ENCODE data around the gene SVIL. TPM values are rescaled to one million over a fixed set of nuclear protein-coding genes. Genes with fewer than 3 reads are reported as not detected.
A peak's percentile ranks its signal among the peaks of the same experiment; 100 is the strongest.
"Not testable (repeated sequence)": the region's sequence is repeated elsewhere in the genome, so short reads cannot be mapped to it uniquely, and the experiment has no call there.

The SVIL gene
- polyA plus RNA-seq, 1 donor (not counting 4 experiments of a cell fraction or from before 2014, with no cell fraction given): 16.2 TPM

GRCh38 chr10:29440981-29441380 is 193.8 kb downstream of the SVIL start:
- no peak overlapping the region for H3K9ac ChIP-seq (ENCODE audit: control insufficient read depth, extremely low read depth, insufficient read depth, low read length)
- no peak overlapping the region for H2AFZ ChIP-seq (ENCODE audit: control insufficient read depth, low read length)
- H3K79me2 ChIP-seq (ENCODE audit: control insufficient read depth, insufficient read depth, low read length): peaks cover 17% of the 10 kb centered on the region
- dilution Hi-C loops (cut with MboI; ENCODE audit: extremely low pct_ligation_motif_present, low sequenced_read_pairs): no loop called here
- TF ChIP-seq EZH2 (IDR thresholded peaks at IDR 0.05; ENCODE audit: low read length) (no peak), CTCF (optimal IDR thresholded peaks at IDR 0.05 in 1 of 3, IDR thresholded peaks at IDR 0.05 in 1 of 3, conservative IDR thresholded peaks at IDR 0.05 in 1 of 3; ENCODE audit: extremely low read depth in 1 of 3, insufficient read depth in 2 of 3, low read length in 3 of 3) (no peak)
- peaks cover 3% of the 10 kb centered on the region for H3K4me1 ChIP-seq (ENCODE audit: control insufficient read depth, extremely low read depth, insufficient read depth, low read length)
- no peak overlapping the region for H3K4me2 ChIP-seq (ENCODE audit: control insufficient read depth, extremely low read depth, insufficient read depth, low read depth, low read length)
- H3K9me1 ChIP-seq (ENCODE audit: control insufficient read depth, extremely low read depth, insufficient read depth, low read length): no peaks in the 10 kb centered on the region
- H3K27me3 ChIP-seq (ENCODE audit: control insufficient read depth, extremely low read depth, insufficient read depth, low read length): no peaks in the 10 kb centered on the region
- DNase-seq (ENCODE audit: low read depth, low spot score): no peak
- no peaks in the 10 kb centered on the region for H4K20me1 ChIP-seq (ENCODE audit: control insufficient read depth, extremely low read depth, insufficient read depth, low read length)
- H3K9me3 ChIP-seq (ENCODE audit: control insufficient read depth, low read depth, low read length): peaks cover 10% of the 10 kb centered on the region
- H3K4me3 ChIP-seq (ENCODE audit: control insufficient read depth in 2 of 3, extremely low read depth in 1 of 3, insufficient read depth in 2 of 3, low read depth in 1 of 3, low read length in 3 of 3): no peak overlapping the region
- H3K27ac ChIP-seq (ENCODE audit: control insufficient read depth, insufficient read depth, low read length): no peak overlapping the region
- no peak for FAIRE-seq
- H3K36me3 ChIP-seq (ENCODE audit: control insufficient read depth in 2 of 2, extremely low read depth in 1 of 2, insufficient read depth in 2 of 2, low read length in 2 of 2): no peaks in the 10 kb centered on the region

- H3K27me3 ChIP-seq (ENCODE audit: control insufficient read depth, extremely low read depth, insufficient read depth, low read length); H4K20me1 ChIP-seq (ENCODE audit: control insufficient read depth, extremely low read depth, insufficient read depth, low read length); H3K4me3 ChIP-seq (ENCODE audit: control insufficient read depth in 2 of 3, extremely low read depth in 1 of 3, insufficient read depth in 2 of 3, low read depth in 1 of 3, low read length in 3 of 3); H3K4me2 ChIP-seq (ENCODE audit: control insufficient read depth, extremely low read depth, insufficient read depth, low read depth, low read length); FAIRE-seq; H3K4me1 ChIP-seq (ENCODE audit: control insufficient read depth, extremely low read depth, insufficient read depth, low read length); dilution Hi-C loops (cut with MboI; ENCODE audit: extremely low pct_ligation_motif_present, low sequenced_read_pairs); H3K9ac ChIP-seq (ENCODE audit: control insufficient read depth, extremely low read depth, insufficient read depth, low read length); H3K9me1 ChIP-seq (ENCODE audit: control insufficient read depth, extremely low read depth, insufficient read depth, low read length); H3K9me3 ChIP-seq (ENCODE audit: control insufficient read depth, low read depth, low read length); H3K36me3 ChIP-seq (ENCODE audit: control insufficient read depth in 2 of 2, extremely low read depth in 1 of 2, insufficient read depth in 2 of 2, low read length in 2 of 2); H2AFZ ChIP-seq (ENCODE audit: control insufficient read depth, low read length): not testable (repeated sequence)
- Histone ChIP-seq H3K79me2 (ENCODE audit: control insufficient read depth, insufficient read depth, low read length) (peaks cover 27% of the 10 kb centered on the region), H3K27ac (ENCODE audit: control insufficient read depth, insufficient read depth, low read length) (peak overlapping the region; percentile 49)
- DNase-seq (ENCODE audit: low read depth, low spot score): peak; percentile 42
These were observed 195.8 kb downstream of the SVIL start for GRCh38 chr10:29439005-29439404.

- no peak overlapping the region for H3K4me2 ChIP-seq (ENCODE audit: control insufficient read depth, extremely low read depth, insufficient read depth, low read depth, low read length)
- H3K9me1 ChIP-seq (ENCODE audit: control insufficient read depth, extremely low read depth, insufficient read depth, low read length): no peaks in the 10 kb centered on the region
- H2AFZ ChIP-seq (ENCODE audit: control insufficient read depth, low read length): no peak overlapping the region
- H3K27ac ChIP-seq (ENCODE audit: control insufficient read depth, insufficient read depth, low read length): peak overlapping the region; percentile 56
- dilution Hi-C loops (cut with MboI; ENCODE audit: extremely low pct_ligation_motif_present, low sequenced_read_pairs): no loop called here
- DNase-seq (ENCODE audit: low read depth, low spot score) (no peak), FAIRE-seq (no peak)
- TF ChIP-seq CTCF (optimal IDR thresholded peaks at IDR 0.05 in 1 of 3, IDR thresholded peaks at IDR 0.05 in 1 of 3, conservative IDR thresholded peaks at IDR 0.05 in 1 of 3; ENCODE audit: extremely low read depth in 1 of 3, insufficient read depth in 2 of 3, low read length in 3 of 3) (no peak), EZH2 (IDR thresholded peaks at IDR 0.05; ENCODE audit: low read length) (no peak)
- H3K4me1 ChIP-seq (ENCODE audit: control insufficient read depth, extremely low read depth, insufficient read depth, low read length): no peaks in the 10 kb centered on the region
- no peaks in the 10 kb centered on the region for H3K36me3 ChIP-seq (ENCODE audit: control insufficient read depth in 2 of 2, extremely low read depth in 1 of 2, insufficient read depth in 2 of 2, low read length in 2 of 2)
- H4K20me1 ChIP-seq (ENCODE audit: control insufficient read depth, extremely low read depth, insufficient read depth, low read length): no peaks in the 10 kb centered on the region
- H3K79me2 ChIP-seq (ENCODE audit: control insufficient read depth, insufficient read depth, low read length): peaks cover 29% of the 10 kb centered on the region
- peaks cover 10% of the 10 kb centered on the region for H3K9me3 ChIP-seq (ENCODE audit: control insufficient read depth, low read depth, low read length)
- no peak overlapping the region for H3K4me3 ChIP-seq (ENCODE audit: control insufficient read depth in 2 of 3, extremely low read depth in 1 of 3, insufficient read depth in 2 of 3, low read depth in 1 of 3, low read length in 3 of 3)
- H3K27me3 ChIP-seq (ENCODE audit: control insufficient read depth, extremely low read depth, insufficient read depth, low read length): no peaks in the 10 kb centered on the region
- H3K9ac ChIP-seq (ENCODE audit: control insufficient read depth, extremely low read depth, insufficient read depth, low read length): no peak overlapping the region
These were observed 196.5 kb downstream of the SVIL start for GRCh38 chr10:29438271-29438670.

Data from keratinocyte (primary cell).